ENCODE data around the gene EPO.

GRCh38 chr7:100714725-100715124 is 5.5 kb upstream of the EPO start:
- TF ChIP-seq POLR2A (IDR thresholded peaks at IDR 0.05), result no peak
- TF ChIP-seq CTCF (IDR thresholded peaks at IDR 0.05), result no peak

All from esophagus squamous epithelium (tissue), 4 donors.